ENCODE data around the gene ANKUB1.
"Not testable (repeated sequence)": the region's sequence is repeated elsewhere in the genome, so short reads cannot be mapped to it uniquely, and the experiment has no call there.

DNA sequence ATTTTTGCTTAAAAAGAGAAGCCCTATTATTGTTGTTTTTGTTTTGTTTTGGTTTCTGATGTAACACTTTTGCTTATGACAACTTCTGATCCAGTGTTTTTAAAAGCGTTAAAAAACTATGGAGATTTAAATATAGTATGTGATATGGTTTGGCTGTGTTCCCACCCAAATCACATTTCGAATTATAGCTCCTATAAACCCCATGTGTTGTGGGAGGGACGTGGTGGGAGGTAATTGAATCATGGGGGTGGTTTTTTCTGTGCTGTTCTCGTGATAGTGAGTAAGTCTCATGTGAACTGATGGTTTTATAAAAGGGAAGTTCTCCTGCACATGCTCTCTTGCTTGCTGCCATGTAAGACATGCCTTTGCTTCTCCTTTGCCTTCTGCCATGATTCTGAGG is 37.3 kb upstream of the ANKUB1 start:
- TF ChIP-seq, protein P1, sequence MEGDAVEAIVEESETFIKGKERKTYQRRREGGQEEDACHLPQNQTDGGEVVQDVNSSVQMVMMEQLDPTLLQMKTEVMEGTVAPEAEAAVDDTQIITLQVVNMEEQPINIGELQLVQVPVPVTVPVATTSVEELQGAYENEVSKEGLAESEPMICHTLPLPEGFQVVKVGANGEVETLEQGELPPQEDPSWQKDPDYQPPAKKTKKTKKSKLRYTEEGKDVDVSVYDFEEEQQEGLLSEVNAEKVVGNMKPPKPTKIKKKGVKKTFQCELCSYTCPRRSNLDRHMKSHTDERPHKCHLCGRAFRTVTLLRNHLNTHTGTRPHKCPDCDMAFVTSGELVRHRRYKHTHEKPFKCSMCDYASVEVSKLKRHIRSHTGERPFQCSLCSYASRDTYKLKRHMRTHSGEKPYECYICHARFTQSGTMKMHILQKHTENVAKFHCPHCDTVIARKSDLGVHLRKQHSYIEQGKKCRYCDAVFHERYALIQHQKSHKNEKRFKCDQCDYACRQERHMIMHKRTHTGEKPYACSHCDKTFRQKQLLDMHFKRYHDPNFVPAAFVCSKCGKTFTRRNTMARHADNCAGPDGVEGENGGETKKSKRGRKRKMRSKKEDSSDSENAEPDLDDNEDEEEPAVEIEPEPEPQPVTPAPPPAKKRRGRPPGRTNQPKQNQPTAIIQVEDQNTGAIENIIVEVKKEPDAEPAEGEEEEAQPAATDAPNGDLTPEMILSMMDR (IDR thresholded peaks at IDR 0.05): not testable (repeated sequence)
- not testable (repeated sequence) for TF ChIP-seq POLR2AphosphoS5 (IDR thresholded peaks at IDR 0.05)

Measured in breast epithelium (tissue), 3 donors.